Common myeloid progenitor, CD34-positive (primary cell): ENCODE data around the gene BFSP2.

Source experiments
- CTCF ChIA-PET: fragments of 350-600 bp; sonication (Branson Sonifier 250); formaldehyde crosslinking; loops from one replicate; lab custom pipeline; 2021; ENCODE audit warnings: antibody characterized with exemption; lab: Charles Lee
- POLR2A ChIA-PET: fragments of 350-600 bp; sonication (Branson Sonifier 250); formaldehyde crosslinking; loops from one replicate; lab custom pipeline; 2021; ENCODE audit warnings: antibody characterized with exemption; lab: Charles Lee
- DNase-seq, 3 donors: peaks; one replicate each; pipeline versions ENCODE4 v3.0.0 to v3.0.0-alpha.2; 2013
- H3K27ac ChIP-seq, 2 experiments: 1 replicate in 1 of 2; 2 replicates in 1 of 2; pipeline ENCODE4 v1.7.0; 2013; ENCODE audit warnings: inconsistent platforms in 2 of 2, low read length in 2 of 2, mild to moderate bottlenecking in 2 of 2, low read depth in 1 of 2, moderate library complexity in 1 of 2; ENCODE audit not compliant: severe bottlenecking in 2 of 2, insufficient read depth in 1 of 2, poor library complexity in 1 of 2
- H3K27me3 ChIP-seq, 5 experiments: replicated peaks in 2 of 5; 1 replicate in 3 of 5; 2 replicates in 2 of 5; pipeline versions ENCODE4 v1.6.1 to v1.7.0; 2013; ENCODE audit warnings: low read length in 4 of 5, mild to moderate bottlenecking in 2 of 5, moderate library complexity in 2 of 5, inconsistent platforms in 1 of 5; ENCODE audit not compliant: insufficient read depth in 5 of 5, control insufficient read depth in 4 of 5
- H3K36me3 ChIP-seq, 4 experiments: 1 replicate in 2 of 4; 2 replicates in 2 of 4; pipeline versions ENCODE4 v1.6.1 to v1.7.0; 2013; ENCODE audit warnings: low read length in 3 of 4, control low read depth in 1 of 4, mild to moderate bottlenecking in 1 of 4; ENCODE audit not compliant: control insufficient read depth in 4 of 4, insufficient read depth in 4 of 4
- H3K4me1 ChIP-seq, 4 experiments: 1 replicate in 3 of 4; 2 replicates in 1 of 4; pipeline versions ENCODE4 v1.6.1 to v1.7.1; 2013; ENCODE audit warnings: low read length in 3 of 4, mild to moderate bottlenecking in 3 of 4, control low read depth in 1 of 4, inconsistent platforms in 1 of 4, moderate library complexity in 1 of 4; ENCODE audit not compliant: control insufficient read depth in 4 of 4, insufficient read depth in 4 of 4; ENCODE audit errors: control extremely low read depth in 1 of 4
- H3K4me3 ChIP-seq, 7 experiments: 1 replicate in 4 of 7; 2 replicates in 3 of 7; pipeline versions ENCODE4 v1.5.1 to v1.7.0; 2013; ENCODE audit warnings: mild to moderate bottlenecking in 7 of 7, low read length in 6 of 7, moderate library complexity in 6 of 7, inconsistent platforms in 2 of 7, low read depth in 2 of 7, control low read depth in 1 of 7; ENCODE audit not compliant: insufficient read depth in 4 of 7, control insufficient read depth in 1 of 7; ENCODE audit errors: extremely low read depth in 1 of 7
- H3K9me3 ChIP-seq, 5 experiments: 1 replicate in 4 of 5; 2 replicates in 1 of 5; pipeline versions ENCODE4 v1.6.1 to v1.7.1; 2013; ENCODE audit warnings: low read length in 4 of 5, mild to moderate bottlenecking in 2 of 5, inconsistent platforms in 1 of 5, low read depth in 1 of 5, moderate library complexity in 1 of 5; ENCODE audit not compliant: control insufficient read depth in 4 of 5, insufficient read depth in 2 of 5; ENCODE audit errors: control extremely low read depth in 1 of 5
- WGBS: methylation state at CpG from one replicate; pipeline ENCODE4 v1.1.5; 2013; ENCODE audit not compliant: insufficient coverage; 5-methylcytosine and 5-hydroxymethylcytosine counted together

BFSP2 gene

GRCh38 chr3:133474817-133475216 lies 75.0 kb downstream of the BFSP2 start:
- H3K27ac ChIP-seq, result no peak overlapping the region
- H3K9me3 ChIP-seq, result peaks cover 0 to 1% (median 0%) of the 10 kb centered on the region in 5 experiments
- DNase-seq, result peak in 2 of 3 donors; percentile 18 to 27
- H3K36me3 ChIP-seq, result no peaks in the 10 kb centered on the region
- CTCF ChIA-PET, result interaction anchor here (1.2 to 1.7 kb wide), 3 partner anchors 10 to 104 kb away, joined by 3 to 5 read pairs (median 5); no protein-coding TSS in a partner anchor
- 74% methylated on average over 4 of the region's 4 CpGs for WGBS
- peaks cover 2 to 6% (median 3%) of the 10 kb centered on the region in 4 experiments for H3K4me1 ChIP-seq
- no peaks in the 10 kb centered on the region for H3K27me3 ChIP-seq
- no peak overlapping the region for H3K4me3 ChIP-seq
- POLR2A ChIA-PET, result no interaction called here

- WGBS, result 100% methylated on average over 5 of the region's 5 CpGs
- H3K4me3 ChIP-seq, result no peak overlapping the region
- H3K36me3 ChIP-seq, result no peaks in the 10 kb centered on the region
- no peak for DNase-seq
- CTCF ChIA-PET, result interaction anchor here (1.2 to 1.7 kb wide), 2 partner anchors 9 to 23 kb away, joined by 3 to 5 read pairs; no protein-coding TSS in a partner anchor
- H3K27me3 ChIP-seq, result no peaks in the 10 kb centered on the region
- H3K9me3 ChIP-seq, result peaks cover 0 to 1% (median 0%) of the 10 kb centered on the region in 5 experiments
- POLR2A ChIA-PET, result no interaction called here
- H3K4me1 ChIP-seq, result peaks cover 2 to 6% (median 3%) of the 10 kb centered on the region in 4 experiments
- H3K27ac ChIP-seq, result no peak overlapping the region
Measured at GRCh38 chr3:133475245-133476010, 75.6 kb downstream of the BFSP2 start.

DNA sequence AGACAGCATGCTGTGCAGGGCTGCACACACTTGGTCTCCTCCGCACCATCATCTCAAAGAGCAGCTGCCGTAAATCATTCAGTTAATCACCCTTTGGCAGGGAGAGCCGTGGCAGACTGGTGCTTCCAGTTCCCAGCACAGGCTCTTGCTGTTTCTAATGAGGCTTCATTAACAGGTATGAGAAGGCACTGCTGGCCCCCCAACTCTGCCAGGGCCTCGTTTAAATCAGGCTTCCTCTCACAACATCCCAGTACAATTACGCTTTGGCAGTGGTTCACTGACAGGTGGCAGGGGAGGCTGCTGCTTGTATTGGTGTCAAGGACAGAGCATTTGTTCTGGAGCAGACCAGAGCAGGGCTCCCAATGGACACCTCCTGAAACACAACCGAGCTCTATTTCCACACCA lies 77.1 kb downstream of the BFSP2 start:
- POLR2A ChIA-PET, result no interaction called here
- H3K4me1 ChIP-seq, result peaks cover 2 to 6% (median 3%) of the 10 kb centered on the region in 4 experiments
- no peak for DNase-seq
- no peak overlapping the region for H3K4me3 ChIP-seq
- H3K36me3 ChIP-seq, result no peaks in the 10 kb centered on the region
- CTCF ChIA-PET, result interaction anchor here (1.4 kb wide), 1 partner anchor 11 kb away, joined by 3 read pairs; no protein-coding TSS in a partner anchor
- WGBS, result 89% methylated on average over 6 of the region's 6 CpGs
- H3K27ac ChIP-seq, result no peak overlapping the region
- H3K27me3 ChIP-seq, result no peaks in the 10 kb centered on the region
- peaks cover 0 to 1% (median 0%) of the 10 kb centered on the region in 5 experiments for H3K9me3 ChIP-seq

DNA sequence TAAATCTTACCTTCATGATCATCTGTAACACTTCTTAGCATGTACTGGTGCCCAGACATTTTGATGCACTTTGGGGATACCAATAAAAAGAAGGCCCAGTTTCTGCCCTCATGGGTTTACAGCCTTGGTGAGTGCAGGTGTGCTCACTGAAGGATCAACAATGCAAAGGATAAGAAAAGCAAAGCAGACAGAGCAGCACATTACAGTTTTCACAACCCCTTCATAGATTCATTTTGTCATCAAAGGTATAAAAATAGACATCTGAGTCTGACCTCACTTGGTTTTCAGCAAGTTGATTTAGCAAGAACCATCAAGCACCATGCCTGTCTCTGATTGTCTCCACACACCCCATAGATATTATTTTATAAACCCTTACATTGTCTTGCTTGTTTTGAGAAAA lies 77.6 kb downstream of the BFSP2 start:
- no peaks in the 10 kb centered on the region for H3K27me3 ChIP-seq
- POLR2A ChIA-PET, result no interaction called here

GRCh38 chr3:133478624-133479023 lies 78.8 kb downstream of the BFSP2 start:
- CTCF ChIA-PET, result no interaction called here
- no peak overlapping the region for H3K27ac ChIP-seq
- H3K36me3 ChIP-seq, result no peaks in the 10 kb centered on the region
- no peaks in the 10 kb centered on the region for H3K27me3 ChIP-seq
- H3K4me1 ChIP-seq, result peaks cover 0 to 6% (median 2%) of the 10 kb centered on the region in 4 experiments
- H3K9me3 ChIP-seq, result peaks cover 0 to 1% (median 0%) of the 10 kb centered on the region in 5 experiments
- DNase-seq, result no peak
- H3K4me3 ChIP-seq, result peak overlapping the region in 1 of 7 experiments; percentile 19
- POLR2A ChIA-PET, result no interaction called here
- 40% methylated on average over 1 of the region's 1 CpG for WGBS

More for the DNA sequence above, 77.6 kb downstream of the BFSP2 start:
- Histone ChIP-seq H3K4me1 (peaks cover 0 to 6% (median 2%) of the 10 kb centered on the region in 4 experiments), H3K4me3 (no peak overlapping the region), H3K9me3 (peaks cover 0 to 1% (median 0%) of the 10 kb centered on the region in 5 experiments), H3K27ac (no peak overlapping the region), H3K36me3 (no peaks in the 10 kb centered on the region)
- CTCF ChIA-PET, result interaction anchor here (1.4 kb wide), 1 partner anchor 11 kb away, joined by 3 read pairs; no protein-coding TSS in a partner anchor
- no peak for DNase-seq

GRCh38 chr3:133479401-133479800 lies 79.5 kb downstream of the BFSP2 start:
- ChIA-PET POLR2A (no interaction called here), CTCF (interaction anchor here (1.4 kb wide), 1 partner anchor 14 kb away, joined by 3 read pairs; no protein-coding TSS in a partner anchor)
- Histone ChIP-seq H3K36me3 (no peaks in the 10 kb centered on the region), H3K4me1 (peaks cover 0 to 6% (median 2%) of the 10 kb centered on the region in 4 experiments), H3K9me3 (peaks cover 0 to 2% (median 0%) of the 10 kb centered on the region in 5 experiments), H3K4me3 (no peak overlapping the region), H3K27ac (no peak overlapping the region), H3K27me3 (no peaks in the 10 kb centered on the region)
- no CpG with 5 or more reads among the region's 2 CpGs for WGBS
- DNase-seq, result no peak
